K562 (cell line): ENCODE data around the gene SHLD1. TPM values are rescaled to one million over a fixed set of nuclear protein-coding genes. Genes with fewer than 3 reads are reported as not detected.

Source experiments
- ATAC-seq: fragments of 200-7000 bp; cut with Tn5 transposase; 3 replicates; pipeline ENCODE4 v1.9.1; 2020; ENCODE audit warnings: moderate library complexity
- BruUV-seq: library from RNA; stranded (reverse); fragments of 400-500 nt; replicated peaks from 2 replicates; lab custom pipeline; 2021; lab: Mats Ljungman, UMichigan
- CTCF ChIA-PET: fragments of 300-600 bp; formaldehyde crosslinking; extraction: SDS; loops from one replicate; lab custom pipeline; 2021; ENCODE audit warnings: low intra/inter-chr PET ratio; lab: Yijun Ruan, JAX
- POLR2A ChIA-PET: fragments of 300-600, 350-650 bp; sonication (Branson Sonifier 250); formaldehyde crosslinking; extraction: SDS; loops from one replicate; lab custom pipeline; 2021; ENCODE audit warnings: antibody characterized with exemption, inconsistent platforms; lab: Yijun Ruan, JAX
- DNase-seq, 4 experiments: peaks; one replicate each; pipeline versions ENCODE4 v3.0.0 to v3.0.0-alpha.2; 2011 to 2018; ENCODE audit warnings: low spot score in 3 of 4, mixed read lengths in 3 of 4; ENCODE audit errors: extremely low read depth in 1 of 4
- FAIRE-seq: peaks from 2 replicates; lab custom pipeline; 2011; peaks lifted over from hg19 to GRCh38; lab: Jason Lieb, UNC
- H2AFZ ChIP-seq: 2 replicates; pipeline ENCODE4 v1.6.0; 2011; ENCODE audit warnings: low read depth, low read length, control low read depth, inconsistent platforms
- H3K27ac ChIP-seq: fragments of 200-600 bp; 3 replicates; pipeline ENCODE4 v1.8.0; 2011; ENCODE audit warnings: low read depth, mild to moderate bottlenecking, control low read depth, inconsistent platforms, low read length, moderate library complexity, mixed read lengths; ENCODE audit errors: extremely low read depth
- H3K27me3 ChIP-seq, 2 experiments: fragments of 300-600 bp in 1 of 2; 2 replicates in 1 of 2; 3 replicates in 1 of 2; pipeline versions ENCODE4 v1.6.0 to v1.8.0; 2011; ENCODE audit warnings: inconsistent platforms in 2 of 2, low read length in 2 of 2, mild to moderate bottlenecking in 1 of 2, mixed read lengths in 1 of 2, moderate library complexity in 1 of 2; ENCODE audit not compliant: control insufficient read depth in 2 of 2, insufficient read depth in 2 of 2
- H3K36me3 ChIP-seq: fragments of 300-600 bp; 3 replicates; pipeline ENCODE4 v1.8.0; 2011; ENCODE audit warnings: mild to moderate bottlenecking, low read length, inconsistent platforms; ENCODE audit not compliant: control insufficient read depth, insufficient read depth
- H3K4me1 ChIP-seq, 2 experiments: fragments of 200-600 bp in 1 of 2; replicated peaks in 1 of 2; 2 replicates in 1 of 2; 3 replicates in 1 of 2; pipeline versions ENCODE4 v1.5.1 to v1.8.0; 2011; ENCODE audit warnings: inconsistent platforms in 2 of 2, low read length in 2 of 2, mild to moderate bottlenecking in 1 of 2, mixed read lengths in 1 of 2, moderate library complexity in 1 of 2; ENCODE audit not compliant: control insufficient read depth in 2 of 2, insufficient read depth in 2 of 2
- H3K4me2 ChIP-seq: 2 replicates; pipeline ENCODE4 v1.6.1; 2011; ENCODE audit warnings: low read length, control low read depth, inconsistent platforms, mixed read lengths; ENCODE audit not compliant: insufficient read depth
- H3K4me3 ChIP-seq: fragments of 200-600 bp; sonication (generic), shearing (Covaris generic); 2 replicates; pipeline ENCODE4 v1.5.1; 2016; ENCODE audit warnings: control low read depth, inconsistent platforms
- H3K79me2 ChIP-seq: fragments of 200-600 bp; 3 replicates; pipeline ENCODE4 v1.8.0; 2011; ENCODE audit warnings: low read length, inconsistent platforms; ENCODE audit not compliant: control insufficient read depth, insufficient read depth
- H3K9ac ChIP-seq, 2 experiments: 2 replicates each; pipeline versions ENCODE4 v1.6.0 to v1.6.1; 2011; ENCODE audit warnings: low read depth in 2 of 2, low read length in 2 of 2, control low read depth in 1 of 2, inconsistent platforms in 1 of 2, mild to moderate bottlenecking in 1 of 2, mixed read lengths in 1 of 2; ENCODE audit not compliant: insufficient read depth in 1 of 2
- H3K9me1 ChIP-seq: one replicate; pipeline ENCODE4 v1.6.0; 2011; ENCODE audit warnings: inconsistent platforms, mild to moderate bottlenecking, low read length, moderate library complexity; ENCODE audit not compliant: control insufficient read depth, insufficient read depth
- H3K9me3 ChIP-seq: replicated peaks from 2 replicates; pipeline ENCODE4 v1.5.1; 2011; ENCODE audit warnings: low read depth, low read length, inconsistent platforms; ENCODE audit not compliant: control insufficient read depth, insufficient read depth
- H4K20me1 ChIP-seq: replicated peaks from 2 replicates; pipeline ENCODE4 v1.6.1; 2011; ENCODE audit warnings: low read length, inconsistent platforms, mixed read lengths; ENCODE audit not compliant: control insufficient read depth, insufficient read depth
- GABPA ChIP-seq: fragments of 200-800 bp; sonication (Bioruptor generic); conservative IDR thresholded peaks from 2 replicates; pipeline ENCODE4 v1.6.1; 2016; ENCODE audit warnings: low read depth, missing genetic modification characterization, missing compliant biosample characterization
- MEF2D ChIP-seq: conservative IDR thresholded peaks from 2 replicates; pipeline ENCODE4 v1.6.1; 2016; ENCODE audit warnings: low read depth, missing genetic modification characterization, missing compliant biosample characterization
- PCBP2 ChIP-seq: fragments of 200-400 bp; formaldehyde crosslinking; IDR thresholded peaks from 2 replicates; pipeline ENCODE4 v1.6.1; 2018; ENCODE audit warnings: low read length, low read depth, mild to moderate bottlenecking, moderate library complexity; ENCODE audit not compliant: poor library complexity, severe bottlenecking
- ZFP30 ChIP-seq: fragments of 250-450 bp; sonication (Bioruptor Pico); IDR thresholded peaks from 2 replicates; pipeline ENCODE4 v1.8.0; 2022; ENCODE audit warnings: moderate library complexity, mild to moderate bottlenecking, inconsistent platforms, borderline replicate concordance
- ZNF3 ChIP-seq: fragments of 250-450 bp; sonication (Bioruptor Pico); IDR thresholded peaks from 2 replicates; pipeline ENCODE4 v1.5.0; 2021; ENCODE audit warnings: mild to moderate bottlenecking, moderate library complexity
- ZNF311 ChIP-seq: fragments of 250-450 bp; sonication (Bioruptor Pico); IDR thresholded peaks from 2 replicates; pipeline ENCODE4 v1.4.0; 2020; ENCODE audit warnings: mild to moderate bottlenecking, moderate library complexity
- WGBS: fragments of 100-300 bp; shearing (Covaris generic); methylation state at CpG from one replicate; pipeline ENCODE4 v1.1.6; 2016; ENCODE audit warnings: low coverage, mixed read lengths; ENCODE audit not compliant: insufficient coverage; ENCODE audit errors: missing lambda C conversion rate; 5-methylcytosine and 5-hydroxymethylcytosine counted together
- in situ Hi-C: fragments of 300-500 bp; cut with MboI; formaldehyde crosslinking; loops from 4 replicates; pipeline ENCODE4 v1.15.0; 2018; ENCODE audit warnings: inconsistent platforms, mixed read lengths
- intact Hi-C: fragments of 100-400 bp; cut with micrococcal nuclease; formaldehyde crosslinking; loops from 2 replicates; pipeline ENCODE4 v1.14.2; 2022
- polyA plus RNA-seq, 8 experiments: library from polyadenylated mRNA; depleted of rRNA in 4 of 8; stranded (reverse) in 5 of 8; unstranded in 3 of 8; fragments of >200 nt; fragmentation: Nextera tagmentation in 2 of 8; fragmentation: Illumina TruSeq in 1 of 8; extraction: Ambion mirVana in 2 of 8; extraction: Trizol in 1 of 8; gene quantifications; 2 replicates each; pipeline versions ENCODE4 v1.2.1 to v1.2.3, GENCODE V29; 2011 to 2014; ENCODE audit warnings: inconsistent platforms in 1 of 8, missing spikeins in 1 of 8
- total RNA-seq, 7 experiments: library from RNA; depleted of rRNA in 6 of 7; stranded (reverse); fragments of >200 nt in 6 of 7; fragmentation: Illumina TruSeq in 2 of 7; extraction: Trizol in 2 of 7; gene quantifications; 2 replicates each; pipeline versions ENCODE4 v1.2.1 to v1.2.3, GENCODE V29; 2011 to 2021; ENCODE audit warnings: low replicate concordance in 1 of 7
- TF ChIP-seq, protein P1 (sequence below): fragments of 450-650 bp; IDR thresholded peaks from one replicate; pipeline ENCODE4 v1.6.1; 2018; ENCODE audit warnings: mild to moderate bottlenecking, moderate library complexity; ENCODE audit not compliant: partially characterized antibody
- TF ChIP-seq, protein P2 (sequence below): fragments of 450-650 bp; conservative IDR thresholded peaks from 2 replicates; pipeline ENCODE4 v1.6.1; 2016; ENCODE audit warnings: missing genetic modification characterization, low read depth, mild to moderate bottlenecking, control low read depth, missing compliant biosample characterization
- TF ChIP-seq, protein P3 (sequence below): IDR thresholded peaks from 2 replicates; pipeline ENCODE4 v1.6.1; 2011; ENCODE audit not compliant: insufficient read length; ENCODE audit errors: extremely low read depth
- TF ChIP-seq, protein P4 (sequence below): fragments of 450-650 bp; IDR thresholded peaks from 2 replicates; pipeline ENCODE4 v1.6.1; 2018; ENCODE audit not compliant: partially characterized antibody
- TF ChIP-seq, protein P5 (sequence below): fragments of 450-650 bp; IDR thresholded peaks from 2 replicates; pipeline ENCODE4 v1.6.1; 2016; ENCODE audit warnings: mild to moderate bottlenecking

Gene SHLD1
- total and polyA plus RNA-seq, 9 of the 15 experiments (the other 6 are each of a cell fraction or from before 2014, with no cell fraction given): 3.7 to 21.6 (median 8.2) TPM

DNA sequence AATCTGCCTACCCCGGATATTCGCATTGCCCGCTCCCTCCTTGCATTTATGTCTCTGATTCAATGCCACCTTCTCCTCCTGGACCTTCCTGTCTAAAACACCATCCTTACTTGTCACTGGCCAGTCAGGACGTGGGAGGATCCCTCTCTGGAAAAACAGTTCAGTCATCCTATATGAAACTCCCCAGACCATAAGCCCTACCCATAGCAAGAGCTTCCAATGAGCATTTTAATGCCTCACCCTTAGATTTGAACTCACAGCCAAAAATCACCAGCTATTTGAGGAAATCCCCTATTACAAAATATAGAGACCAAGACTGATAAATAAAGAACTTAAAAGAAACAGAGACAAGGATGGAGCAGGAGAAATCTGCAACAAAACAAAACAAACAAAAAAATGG is 86.4 kb downstream of the SHLD1 start:
- FAIRE-seq (no peak), DNase-seq (no peak), ATAC-seq (no peak)
- H3K9ac ChIP-seq: no peak overlapping the region
- BruUV-seq: no TSS peak
- no peak overlapping the region for H3K27ac ChIP-seq
- WGBS: 47% methylated on average over 4 of the region's 4 CpGs
- H3K4me3 ChIP-seq: no peak overlapping the region
- H3K36me3 ChIP-seq: no peaks in the 10 kb centered on the region
- no peaks in the 10 kb centered on the region; a peak in 1 of 5 replicates for H3K4me1 ChIP-seq
- H3K4me2 ChIP-seq: no peak overlapping the region
- H2AFZ ChIP-seq: no peak overlapping the region
- no peaks in the 10 kb centered on the region for H3K79me2 ChIP-seq
- no peaks in the 10 kb centered on the region for H3K9me3 ChIP-seq
- H4K20me1 ChIP-seq: no peaks in the 10 kb centered on the region
- ChIA-PET POLR2A (no interaction called here), CTCF (no interaction called here)
- no peaks in the 10 kb centered on the region for H3K27me3 ChIP-seq
- intact Hi-C loops (no loop called here), in situ Hi-C loops (no loop called here)
- H3K9me1 ChIP-seq: no peaks in the 10 kb centered on the region
- TF ChIP-seq, protein P1, sequence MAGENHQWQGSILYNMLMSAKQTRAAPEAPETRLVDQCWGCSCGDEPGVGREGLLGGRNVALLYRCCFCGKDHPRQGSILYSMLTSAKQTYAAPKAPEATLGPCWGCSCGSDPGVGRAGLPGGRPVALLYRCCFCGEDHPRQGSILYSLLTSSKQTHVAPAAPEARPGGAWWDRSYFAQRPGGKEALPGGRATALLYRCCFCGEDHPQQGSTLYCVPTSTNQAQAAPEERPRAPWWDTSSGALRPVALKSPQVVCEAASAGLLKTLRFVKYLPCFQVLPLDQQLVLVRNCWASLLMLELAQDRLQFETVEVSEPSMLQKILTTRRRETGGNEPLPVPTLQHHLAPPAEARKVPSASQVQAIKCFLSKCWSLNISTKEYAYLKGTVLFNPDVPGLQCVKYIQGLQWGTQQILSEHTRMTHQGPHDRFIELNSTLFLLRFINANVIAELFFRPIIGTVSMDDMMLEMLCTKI: no peak
- TF ChIP-seq ZNF3 (CRISPR knock-in tag) (no peak), ZFP30 (CRISPR knock-in tag) (no peak), PCBP2 (no peak), MEF2D (tag) (no peak), GABPA (tag) (no peak), ZNF311 (CRISPR knock-in tag) (no peak)
- TF ChIP-seq, protein P2, sequence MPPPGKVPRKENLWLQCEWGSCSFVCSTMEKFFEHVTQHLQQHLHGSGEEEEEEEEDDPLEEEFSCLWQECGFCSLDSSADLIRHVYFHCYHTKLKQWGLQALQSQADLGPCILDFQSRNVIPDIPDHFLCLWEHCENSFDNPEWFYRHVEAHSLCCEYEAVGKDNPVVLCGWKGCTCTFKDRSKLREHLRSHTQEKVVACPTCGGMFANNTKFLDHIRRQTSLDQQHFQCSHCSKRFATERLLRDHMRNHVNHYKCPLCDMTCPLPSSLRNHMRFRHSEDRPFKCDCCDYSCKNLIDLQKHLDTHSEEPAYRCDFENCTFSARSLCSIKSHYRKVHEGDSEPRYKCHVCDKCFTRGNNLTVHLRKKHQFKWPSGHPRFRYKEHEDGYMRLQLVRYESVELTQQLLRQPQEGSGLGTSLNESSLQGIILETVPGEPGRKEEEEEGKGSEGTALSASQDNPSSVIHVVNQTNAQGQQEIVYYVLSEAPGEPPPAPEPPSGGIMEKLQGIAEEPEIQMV (tag): no peak
- TF ChIP-seq, protein P3, sequence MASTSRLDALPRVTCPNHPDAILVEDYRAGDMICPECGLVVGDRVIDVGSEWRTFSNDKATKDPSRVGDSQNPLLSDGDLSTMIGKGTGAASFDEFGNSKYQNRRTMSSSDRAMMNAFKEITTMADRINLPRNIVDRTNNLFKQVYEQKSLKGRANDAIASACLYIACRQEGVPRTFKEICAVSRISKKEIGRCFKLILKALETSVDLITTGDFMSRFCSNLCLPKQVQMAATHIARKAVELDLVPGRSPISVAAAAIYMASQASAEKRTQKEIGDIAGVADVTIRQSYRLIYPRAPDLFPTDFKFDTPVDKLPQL: no peak
- TF ChIP-seq, protein P4, sequence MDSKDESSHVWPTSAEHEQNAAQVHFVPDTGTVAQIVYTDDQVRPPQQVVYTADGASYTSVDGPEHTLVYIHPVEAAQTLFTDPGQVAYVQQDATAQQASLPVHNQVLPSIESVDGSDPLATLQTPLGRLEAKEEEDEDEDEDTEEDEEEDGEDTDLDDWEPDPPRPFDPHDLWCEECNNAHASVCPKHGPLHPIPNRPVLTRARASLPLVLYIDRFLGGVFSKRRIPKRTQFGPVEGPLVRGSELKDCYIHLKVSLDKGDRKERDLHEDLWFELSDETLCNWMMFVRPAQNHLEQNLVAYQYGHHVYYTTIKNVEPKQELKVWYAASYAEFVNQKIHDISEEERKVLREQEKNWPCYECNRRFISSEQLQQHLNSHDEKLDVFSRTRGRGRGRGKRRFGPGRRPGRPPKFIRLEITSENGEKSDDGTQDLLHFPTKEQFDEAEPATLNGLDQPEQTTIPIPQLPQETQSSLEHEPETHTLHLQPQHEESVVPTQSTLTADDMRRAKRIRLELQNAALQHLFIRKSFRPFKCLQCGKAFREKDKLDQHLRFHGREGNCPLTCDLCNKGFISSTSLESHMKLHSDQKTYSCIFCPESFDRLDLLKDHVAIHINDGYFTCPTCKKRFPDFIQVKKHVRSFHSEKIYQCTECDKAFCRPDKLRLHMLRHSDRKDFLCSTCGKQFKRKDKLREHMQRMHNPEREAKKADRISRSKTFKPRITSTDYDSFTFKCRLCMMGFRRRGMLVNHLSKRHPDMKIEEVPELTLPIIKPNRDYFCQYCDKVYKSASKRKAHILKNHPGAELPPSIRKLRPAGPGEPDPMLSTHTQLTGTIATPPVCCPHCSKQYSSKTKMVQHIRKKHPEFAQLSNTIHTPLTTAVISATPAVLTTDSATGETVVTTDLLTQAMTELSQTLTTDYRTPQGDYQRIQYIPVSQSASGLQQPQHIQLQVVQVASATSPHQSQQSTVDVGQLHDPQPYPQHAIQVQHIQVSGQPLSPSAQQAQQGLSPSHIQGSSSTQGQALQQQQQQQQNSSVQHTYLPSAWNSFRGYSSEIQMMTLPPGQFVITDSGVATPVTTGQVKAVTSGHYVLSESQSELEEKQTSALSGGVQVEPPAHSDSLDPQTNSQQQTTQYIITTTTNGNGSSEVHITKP: no peak
- TF ChIP-seq, protein P5, sequence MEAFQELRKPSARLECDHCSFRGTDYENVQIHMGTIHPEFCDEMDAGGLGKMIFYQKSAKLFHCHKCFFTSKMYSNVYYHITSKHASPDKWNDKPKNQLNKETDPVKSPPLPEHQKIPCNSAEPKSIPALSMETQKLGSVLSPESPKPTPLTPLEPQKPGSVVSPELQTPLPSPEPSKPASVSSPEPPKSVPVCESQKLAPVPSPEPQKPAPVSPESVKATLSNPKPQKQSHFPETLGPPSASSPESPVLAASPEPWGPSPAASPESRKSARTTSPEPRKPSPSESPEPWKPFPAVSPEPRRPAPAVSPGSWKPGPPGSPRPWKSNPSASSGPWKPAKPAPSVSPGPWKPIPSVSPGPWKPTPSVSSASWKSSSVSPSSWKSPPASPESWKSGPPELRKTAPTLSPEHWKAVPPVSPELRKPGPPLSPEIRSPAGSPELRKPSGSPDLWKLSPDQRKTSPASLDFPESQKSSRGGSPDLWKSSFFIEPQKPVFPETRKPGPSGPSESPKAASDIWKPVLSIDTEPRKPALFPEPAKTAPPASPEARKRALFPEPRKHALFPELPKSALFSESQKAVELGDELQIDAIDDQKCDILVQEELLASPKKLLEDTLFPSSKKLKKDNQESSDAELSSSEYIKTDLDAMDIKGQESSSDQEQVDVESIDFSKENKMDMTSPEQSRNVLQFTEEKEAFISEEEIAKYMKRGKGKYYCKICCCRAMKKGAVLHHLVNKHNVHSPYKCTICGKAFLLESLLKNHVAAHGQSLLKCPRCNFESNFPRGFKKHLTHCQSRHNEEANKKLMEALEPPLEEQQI: no peak
